Upper lobe of right lung (tissue), 1 donor: ENCODE results near the gene MDN1. TPM values are rescaled to one million over a fixed set of nuclear protein-coding genes. Genes with fewer than 3 reads are reported as not detected.

ENCODE experiments used
- ATAC-seq: fragments of 200-7000 bp; cut with Tn5 transposase; one replicate; pipeline ENCODE4 v1.9.1; 2020; ENCODE audit warnings: mild to moderate bottlenecking, moderate library complexity
- DNase-seq: peaks from one replicate; pipeline ENCODE4 v3.0.0-alpha.2; 2020
- H3K27ac ChIP-seq: fragments of 200-600 bp; one replicate; pipeline ENCODE4 v1.8.0; 2022
- H3K27me3 ChIP-seq: fragments of 200-600 bp; one replicate; pipeline ENCODE4 v1.8.0; 2022; ENCODE audit warnings: mild to moderate bottlenecking
- H3K36me3 ChIP-seq: fragments of 200-600 bp; one replicate; pipeline ENCODE4 v1.8.0; 2022
- H3K4me1 ChIP-seq: fragments of 200-600 bp; one replicate; pipeline ENCODE4 v1.8.0; 2022
- H3K4me3 ChIP-seq: fragments of 200-600 bp; one replicate; pipeline ENCODE4 v1.8.0; 2022; ENCODE audit warnings: mild to moderate bottlenecking
- H3K9me3 ChIP-seq: fragments of 200-600 bp; one replicate; pipeline ENCODE4 v1.8.0; 2022
- CTCF ChIP-seq: fragments of 200-600 bp; IDR thresholded peaks from one replicate; pipeline ENCODE4 v1.8.0; 2022; ENCODE audit warnings: antibody characterized with exemption
- intact Hi-C: fragments of 100-400 bp; cut with DNase I; formaldehyde crosslinking; loops from one replicate; pipeline ENCODE4 v1.11.0; 2022
- total RNA-seq: library from RNA; stranded (reverse); fragmentation: NEBNext Ultra II Directional; extraction: Animal tissue kit (Norgen Biotek cat#: 25700); gene quantifications from one replicate; pipeline ENCODE4 v1.2.1, GENCODE V29; 2021
- donor health status: DM: no; HTN: yes; CAD: no; lungs with severe emphysema.

Gene MDN1
- total RNA-seq, 1 donor from 2014 or later = 35.1 TPM

GRCh38 chr6:89679215-89680120 is 140.1 kb downstream of the MDN1 start:
- no peak overlapping the region for H3K4me3 ChIP-seq
- ATAC-seq (no peak), DNase-seq (no peak)
- H3K4me1 ChIP-seq = peaks cover 6% of the 10 kb centered on the region
- H3K27me3 ChIP-seq = no peaks in the 10 kb centered on the region
- H3K27ac ChIP-seq = no peak overlapping the region
- no peaks in the 10 kb centered on the region for H3K9me3 ChIP-seq
- H3K36me3 ChIP-seq = peaks cover 92% of the 10 kb centered on the region
- no peak for TF ChIP-seq CTCF
- intact Hi-C loops = no loop called here

GRCh38 chr6:89678531-89678930 is 141.1 kb downstream of the MDN1 start:
- Histone ChIP-seq H3K4me3 (no peak overlapping the region), H3K4me1 (peaks cover 6% of the 10 kb centered on the region), H3K36me3 (peaks cover 93% of the 10 kb centered on the region), H3K9me3 (no peaks in the 10 kb centered on the region), H3K27ac (no peak overlapping the region), H3K27me3 (no peaks in the 10 kb centered on the region)
- no peak for ATAC-seq
- DNase-seq = no peak
- intact Hi-C loops = no loop called here
- no peak for TF ChIP-seq CTCF

- intact Hi-C loops = no loop called here
- no peak for TF ChIP-seq CTCF
- Histone ChIP-seq H3K4me1 (peaks cover 6% of the 10 kb centered on the region), H3K27me3 (no peaks in the 10 kb centered on the region), H3K27ac (no peak overlapping the region), H3K9me3 (no peaks in the 10 kb centered on the region), H3K36me3 (peaks cover 94% of the 10 kb centered on the region), H3K4me3 (no peak overlapping the region)
- DNase-seq (no peak), ATAC-seq (no peak)
These were observed 143.4 kb downstream of the MDN1 start for GRCh38 chr6:89675949-89676748.

- Histone ChIP-seq H3K27me3 (no peaks in the 10 kb centered on the region), H3K4me3 (no peak overlapping the region), H3K27ac (no peak overlapping the region), H3K4me1 (peaks cover 2% of the 10 kb centered on the region), H3K36me3 (peaks cover 88% of the 10 kb centered on the region), H3K9me3 (no peaks in the 10 kb centered on the region)
- no peak for TF ChIP-seq CTCF
- ATAC-seq = no peak
- intact Hi-C loops = no loop called here
- DNase-seq = no peak
These were observed 148.5 kb downstream of the MDN1 start for GRCh38 chr6:89670935-89671565.

- ATAC-seq (no peak), DNase-seq (no peak)
- H3K9me3 ChIP-seq = no peaks in the 10 kb centered on the region
- no peaks in the 10 kb centered on the region for H3K27me3 ChIP-seq
- intact Hi-C loops = no loop called here
- H3K4me1 ChIP-seq = no peaks in the 10 kb centered on the region
- H3K4me3 ChIP-seq = no peak overlapping the region
- H3K27ac ChIP-seq = no peak overlapping the region
- no peak for TF ChIP-seq CTCF
- peaks cover 82% of the 10 kb centered on the region for H3K36me3 ChIP-seq
These were observed 150.6 kb downstream of the MDN1 start for GRCh38 chr6:89669002-89669401.
